Muscle of leg (tissue), 16 donors: ENCODE data around the gene SLC27A6. TPM values are rescaled to one million over a fixed set of nuclear protein-coding genes. Genes with fewer than 3 reads are reported as not detected.
A peak's percentile ranks its signal among the peaks of the same experiment; 100 is the strongest.
"Not testable (repeated sequence)": the region's sequence is repeated elsewhere in the genome, so short reads cannot be mapped to it uniquely, and the experiment has no call there.

Experiments used
- DNase-seq: peaks from one replicate; pipeline ENCODE4 v3.0.0; 2013
- H3K27ac ChIP-seq: one replicate; pipeline ENCODE4 v1.5.1; 2013; ENCODE audit warnings: mild to moderate bottlenecking, low read length, control low read depth
- H3K27me3 ChIP-seq: one replicate; pipeline ENCODE4 v1.6.1; 2013; ENCODE audit warnings: low read length; ENCODE audit not compliant: control insufficient read depth, insufficient read depth
- H3K36me3 ChIP-seq: one replicate; pipeline ENCODE4 v1.6.1; 2013; ENCODE audit warnings: low read length; ENCODE audit not compliant: control insufficient read depth, insufficient read depth
- H3K4me1 ChIP-seq: one replicate; pipeline ENCODE4 v1.6.1; 2013; ENCODE audit warnings: low read length; ENCODE audit not compliant: control insufficient read depth, insufficient read depth
- H3K4me3 ChIP-seq: one replicate; pipeline ENCODE4 v1.5.1; 2013; ENCODE audit warnings: low read length, control low read depth
- H3K9me3 ChIP-seq: replicated peaks from 2 replicates; pipeline ENCODE4 v1.6.1; 2013; ENCODE audit warnings: low read depth, low read length; ENCODE audit not compliant: control insufficient read depth
- WGBS: methylation state at CpG from one replicate; pipeline ENCODE4 v1.1.5; 2013; ENCODE audit warnings: missing lambda C conversion rate; ENCODE audit not compliant: insufficient coverage; 5-methylcytosine and 5-hydroxymethylcytosine counted together
- long read RNA-seq, 11 donors: transcript quantifications; one replicate each; lab custom pipeline, GENCODE V29; 2026
- polyA plus RNA-seq, 8 donors: library from polyadenylated mRNA; unstranded; fragments of 120-200 nt; gene quantifications; one replicate each; pipeline versions ENCODE4 v1.2.1 to v1.2.3, GENCODE V29; 2013; ENCODE audit warnings: inconsistent platforms in 1 of 8, low replicate concordance in 1 of 8; ENCODE audit not compliant: insufficient read length in 8 of 8, insufficient read depth in 1 of 8
- total RNA-seq: library from RNA; stranded (reverse); fragments of 120-200 nt; gene quantifications from one replicate; pipeline ENCODE4 v1.2.4, GENCODE V29; 2013

SLC27A6 gene, protein sequence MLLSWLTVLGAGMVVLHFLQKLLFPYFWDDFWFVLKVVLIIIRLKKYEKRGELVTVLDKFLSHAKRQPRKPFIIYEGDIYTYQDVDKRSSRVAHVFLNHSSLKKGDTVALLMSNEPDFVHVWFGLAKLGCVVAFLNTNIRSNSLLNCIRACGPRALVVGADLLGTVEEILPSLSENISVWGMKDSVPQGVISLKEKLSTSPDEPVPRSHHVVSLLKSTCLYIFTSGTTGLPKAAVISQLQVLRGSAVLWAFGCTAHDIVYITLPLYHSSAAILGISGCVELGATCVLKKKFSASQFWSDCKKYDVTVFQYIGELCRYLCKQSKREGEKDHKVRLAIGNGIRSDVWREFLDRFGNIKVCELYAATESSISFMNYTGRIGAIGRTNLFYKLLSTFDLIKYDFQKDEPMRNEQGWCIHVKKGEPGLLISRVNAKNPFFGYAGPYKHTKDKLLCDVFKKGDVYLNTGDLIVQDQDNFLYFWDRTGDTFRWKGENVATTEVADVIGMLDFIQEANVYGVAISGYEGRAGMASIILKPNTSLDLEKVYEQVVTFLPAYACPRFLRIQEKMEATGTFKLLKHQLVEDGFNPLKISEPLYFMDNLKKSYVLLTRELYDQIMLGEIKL
- total RNA-seq = 1.0 TPM
- polyA plus RNA-seq = 1 to 10 TPM in 3 of 8 donors, under 1 TPM in 5; 0.64 to 1.9 (median 0.96) TPM
- long read RNA-seq, donor 1 = 0 reads
- long read RNA-seq, donor 2 = 0 reads
- long read RNA-seq, donor 3 = 0 reads
- long read RNA-seq, donor 4 = 0 reads
- long read RNA-seq, donor 5 = 0 reads
- long read RNA-seq, donor 6 = 0 reads
- long read RNA-seq, donor 7 = 0 reads
- long read RNA-seq, donor 8 = 0 reads
- long read RNA-seq, donor 9 = 0 reads
- long read RNA-seq, donor 10, partial matches to known transcripts = 0 of 1 reads
- long read RNA-seq, donor 10, other reads (novel, unspliced or antisense) = 0 of 1 reads
- long read RNA-seq, donor 11 = 0 reads

DNA sequence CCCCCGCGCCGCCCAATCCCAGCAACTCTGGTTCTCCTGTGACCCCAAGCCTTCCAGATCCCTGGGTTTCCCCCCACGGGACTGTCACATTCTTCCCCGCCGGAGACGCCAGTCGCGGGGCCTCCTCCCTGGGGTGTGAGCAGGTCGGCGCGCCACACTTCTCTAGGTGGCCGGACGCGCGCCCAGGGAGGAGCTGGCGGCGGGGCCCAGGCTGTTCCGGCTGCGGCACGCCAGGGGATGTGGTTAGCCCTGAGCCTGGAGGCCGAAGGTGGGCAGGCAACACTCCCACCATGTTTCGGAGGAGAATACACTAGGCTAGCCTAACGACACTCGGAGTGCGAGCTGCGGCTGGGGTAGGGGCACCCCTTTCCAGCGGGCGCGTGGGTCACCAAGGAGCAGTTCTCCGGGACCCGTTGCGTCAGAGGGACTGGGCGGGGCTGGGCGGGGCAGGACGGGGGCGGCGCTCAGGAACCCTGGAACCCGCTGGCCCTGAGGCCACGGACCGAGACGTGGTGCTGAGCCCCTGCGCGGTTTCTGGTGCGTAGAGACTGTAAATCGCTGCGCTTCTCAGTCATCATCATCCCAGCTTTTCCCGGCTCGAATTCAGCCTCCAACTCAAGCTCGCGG is at the start of gene SLC27A6:
TSS of gene SLC27A6 (plus strand) at position 478 of the 627 bp plus-strand sequence. CDS start 650 bp downstream, outside the sequence.
- peak; percentile 25 for DNase-seq
- Histone ChIP-seq H3K27me3 (peaks cover 18% of the 10 kb centered on the region), H3K9me3 (no peaks in the 10 kb centered on the region), H3K36me3 (no peaks in the 10 kb centered on the region), H3K4me1 (peaks cover 10% of the 10 kb centered on the region), H3K27ac (no peak within 1 kb of the TSS), H3K4me3 (peak within 1 kb of the TSS; percentile 49)
- WGBS = under 1% methylated on average over 45 of the region's 51 CpGs

- no peaks in the 10 kb centered on the region for H3K36me3 ChIP-seq
- no peaks in the 10 kb centered on the region for H3K4me1 ChIP-seq
- no peak overlapping the region for H3K4me3 ChIP-seq
- WGBS = no CpG with 5 or more reads among the region's 2 CpGs
- H3K9me3 ChIP-seq = no peaks in the 10 kb centered on the region
- no peaks in the 10 kb centered on the region for H3K27me3 ChIP-seq
- H3K27ac ChIP-seq = no peak overlapping the region
- DNase-seq = no peak
Measured at GRCh38 chr5:128919542-128919941, 45.7 kb upstream of the SLC27A6 start.

GRCh38 chr5:128920345-128921215 is 44.7 kb upstream of the SLC27A6 start:
- Histone ChIP-seq H3K27ac (peak overlapping the region; percentile 11), H3K4me3 (no peak overlapping the region), H3K9me3 (no peaks in the 10 kb centered on the region), H3K36me3 (no peaks in the 10 kb centered on the region), H3K27me3 (no peaks in the 10 kb centered on the region), H3K4me1 (no peaks in the 10 kb centered on the region)
- peak; percentile 62 for DNase-seq
- WGBS = 100% methylated on average over 1 of the region's 2 CpGs

DNA sequence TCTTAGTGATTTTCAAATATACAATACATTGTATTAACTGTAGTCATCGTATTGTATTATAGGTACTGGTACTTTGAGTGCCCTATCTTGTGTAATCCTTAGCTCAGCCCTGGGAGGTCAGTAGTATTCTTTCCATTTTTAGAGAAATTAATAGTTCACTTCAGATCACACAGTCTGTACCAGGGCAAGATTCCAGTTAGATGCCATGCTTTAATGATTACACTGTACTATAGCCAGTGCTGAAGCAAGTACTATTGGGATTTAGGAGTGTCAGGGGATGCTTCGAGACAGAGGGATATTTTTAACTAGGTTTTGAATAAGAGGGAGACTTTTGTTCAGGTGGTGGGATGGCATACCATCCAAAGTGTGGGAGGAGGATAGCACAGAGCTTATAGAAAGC is 41.0 kb upstream of the SLC27A6 start:
- no peak overlapping the region for H3K4me3 ChIP-seq
- H3K4me1 ChIP-seq = no peaks in the 10 kb centered on the region
- no peaks in the 10 kb centered on the region for H3K36me3 ChIP-seq
- 58% methylated on average over 1 of the region's 2 CpGs for WGBS
- no peaks in the 10 kb centered on the region for H3K9me3 ChIP-seq
- no peaks in the 10 kb centered on the region for H3K27me3 ChIP-seq
- DNase-seq = peak; percentile 5
- H3K27ac ChIP-seq = no peak overlapping the region

DNA sequence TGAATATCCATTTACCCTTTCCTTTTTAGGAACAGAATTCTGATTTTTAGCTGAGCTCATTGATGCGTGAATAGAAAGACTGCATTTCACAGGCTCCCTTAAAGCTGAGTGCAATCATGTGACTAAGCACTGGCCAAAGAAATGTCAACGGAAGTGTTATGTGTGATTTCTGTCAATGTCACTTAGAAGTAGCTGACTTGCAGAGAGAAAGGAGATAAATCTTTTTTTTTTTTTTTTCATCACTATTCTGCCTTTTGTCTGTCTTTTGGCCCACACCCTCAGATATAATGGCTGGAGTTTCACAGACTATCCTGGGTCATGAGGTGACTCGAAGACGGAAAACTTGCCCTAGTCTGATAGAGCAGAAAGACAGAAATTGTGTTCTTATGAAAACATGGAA is 39.3 kb upstream of the SLC27A6 start:
- no peaks in the 10 kb centered on the region for H3K27me3 ChIP-seq
- H3K9me3 ChIP-seq = no peaks in the 10 kb centered on the region
- no peaks in the 10 kb centered on the region for H3K36me3 ChIP-seq
- H3K4me1 ChIP-seq = no peaks in the 10 kb centered on the region
- no peak overlapping the region for H3K27ac ChIP-seq
- H3K4me3 ChIP-seq = no peak overlapping the region
- DNase-seq = no peak
- WGBS = no CpG with 5 or more reads among the region's 4 CpGs

DNA sequence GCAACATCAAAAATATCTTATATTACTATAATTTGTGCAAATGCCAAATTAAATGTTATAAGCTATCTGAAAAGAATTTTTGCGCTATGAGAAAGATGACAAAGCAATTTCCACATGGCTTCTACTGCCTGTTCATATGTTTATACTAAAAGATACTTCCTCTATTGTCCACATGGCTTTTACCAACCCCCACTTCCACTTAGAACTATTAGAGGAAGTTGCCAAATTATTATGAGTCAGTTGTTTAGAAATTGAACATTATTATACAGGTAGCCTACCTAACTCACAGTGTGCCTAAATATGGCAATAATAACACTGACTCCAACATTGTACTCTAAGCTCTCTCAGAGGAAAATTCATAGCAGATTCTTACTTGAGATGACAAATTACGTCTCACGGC is 37.6 kb upstream of the SLC27A6 start:
- no peak overlapping the region for H3K4me3 ChIP-seq
- no peaks in the 10 kb centered on the region for H3K27me3 ChIP-seq
- H3K36me3 ChIP-seq = no peaks in the 10 kb centered on the region
- H3K9me3 ChIP-seq = no peaks in the 10 kb centered on the region
- H3K4me1 ChIP-seq = no peaks in the 10 kb centered on the region
- peak; percentile 53 for DNase-seq
- no CpG with 5 or more reads among the region's 3 CpGs for WGBS
- no peak overlapping the region for H3K27ac ChIP-seq

- WGBS = 100% methylated on average over 3 of the region's 4 CpGs
- H3K27ac ChIP-seq, H3K36me3 ChIP-seq, H3K9me3 ChIP-seq, H3K4me3 ChIP-seq, H3K27me3 ChIP-seq, DNase-seq, H3K4me1 ChIP-seq: not testable (repeated sequence)
Measured at GRCh38 chr5:128932232-128932631, 33.1 kb upstream of the SLC27A6 start.

GRCh38 chr5:128943100-128943499 is 22.2 kb upstream of the SLC27A6 start:
- not testable (repeated sequence) for H3K9me3 ChIP-seq, H3K4me1 ChIP-seq, H3K27ac ChIP-seq, H3K27me3 ChIP-seq, DNase-seq, H3K36me3 ChIP-seq, H3K4me3 ChIP-seq
- WGBS = 100% methylated on average over 2 of the region's 9 CpGs

- no peaks in the 10 kb centered on the region for H3K36me3 ChIP-seq
- no peak for DNase-seq
- no peaks in the 10 kb centered on the region for H3K9me3 ChIP-seq
- 60% methylated on average over 1 of the region's 3 CpGs for WGBS
- no peak overlapping the region for H3K4me3 ChIP-seq
- H3K27ac ChIP-seq = no peak overlapping the region
- no peaks in the 10 kb centered on the region for H3K4me1 ChIP-seq
- H3K27me3 ChIP-seq = no peaks in the 10 kb centered on the region
Measured at GRCh38 chr5:128949847-128950546, 15.3 kb upstream of the SLC27A6 start.
